SK-MEL-5 (cell line): Measurements from ENCODE around the gene NR6A1. TPM values are rescaled to one million over a fixed set of nuclear protein-coding genes. Genes with fewer than 3 reads are reported as not detected.

ENCODE experiments used
- DNase-seq: peaks from one replicate; pipeline ENCODE4 v3.0.0-alpha.2; 2016; ENCODE audit warnings: low read depth, low spot score
- in situ Hi-C: cut with HindIII; loops from 2 replicates; pipeline ENCODE4 v1.10.0; 2016; ENCODE audit warnings: low sequenced_read_pairs, high pct_unique_total_duplicates, low pct_unique_long_range_greater_than_20kb
- total RNA-seq: library from RNA; depleted of rRNA; stranded (reverse); fragments of >200 nt; shearing (Covaris generic); gene quantifications from 2 replicates; pipeline ENCODE4 v1.2.3, GENCODE V29; 2014

Gene NR6A1
- total RNA-seq, 1 experiment from 2014 or later, result 7.8 TPM

- in situ Hi-C loops, result no loop called here
- no peak for DNase-seq
These were observed 105.6 kb downstream of the NR6A1 start for GRCh38 chr9:124665391-124666058.

- in situ Hi-C loops, result no loop called here
- DNase-seq, result no peak
These were observed 107.0 kb downstream of the NR6A1 start for GRCh38 chr9:124664143-124664542.

- in situ Hi-C loops, result no loop called here
- no peak for DNase-seq
These were observed 107.8 kb downstream of the NR6A1 start for GRCh38 chr9:124663046-124663961.

GRCh38 chr9:124662561-124662960 lies 108.5 kb downstream of the NR6A1 start:
- DNase-seq, result no peak

GRCh38 chr9:124661271-124661670 lies 109.8 kb downstream of the NR6A1 start:
- peak; percentile 40 for DNase-seq
- in situ Hi-C loops, result no loop called here

More at GRCh38 chr9:124662561-124662960, 108.5 kb downstream of the NR6A1 start:
- in situ Hi-C loops, result no loop called here

- peak; percentile 95 for DNase-seq
- in situ Hi-C loops, result no loop called here
These were observed 110.7 kb downstream of the NR6A1 start for GRCh38 chr9:124660341-124660801.

- peak; percentile 95 for DNase-seq
- in situ Hi-C loops, result no loop called here
These were observed 111.9 kb downstream of the NR6A1 start for GRCh38 chr9:124659099-124659659.

GRCh38 chr9:124658165-124659017 lies 112.7 kb downstream of the NR6A1 start:
- in situ Hi-C loops, result no loop called here
- peak; percentile 98 for DNase-seq

GRCh38 chr9:124657516-124657915 lies 113.6 kb downstream of the NR6A1 start:
- DNase-seq, result no peak
- in situ Hi-C loops, result no loop called here

GRCh38 chr9:124654431-124654830 lies 116.7 kb downstream of the NR6A1 start:
- DNase-seq, result no peak
- in situ Hi-C loops, result no loop called here

- peak; percentile 39 for DNase-seq
- in situ Hi-C loops, result no loop called here
These were observed 118.3 kb downstream of the NR6A1 start for GRCh38 chr9:124652615-124653393.

GRCh38 chr9:124652203-124652602 lies 118.9 kb downstream of the NR6A1 start:
- in situ Hi-C loops, result no loop called here
- no peak for DNase-seq

- in situ Hi-C loops, result no loop called here
- DNase-seq, result no peak
These were observed 125.8 kb downstream of the NR6A1 start for GRCh38 chr9:124645274-124645673.

- in situ Hi-C loops, result no loop called here
- no peak for DNase-seq
These were observed 131.5 kb downstream of the NR6A1 start for GRCh38 chr9:124639637-124640036.

GRCh38 chr9:124635285-124635684 lies 135.8 kb downstream of the NR6A1 start:
- no peak for DNase-seq
- in situ Hi-C loops, result no loop called here

GRCh38 chr9:124632077-124632621 lies 139.0 kb downstream of the NR6A1 start:
- DNase-seq, result peak; percentile 22
- in situ Hi-C loops, result no loop called here

- in situ Hi-C loops, result no loop called here
- DNase-seq, result no peak
These were observed 139.8 kb downstream of the NR6A1 start for GRCh38 chr9:124631326-124631725.
